GM21723 (cell line): ENCODE results near the gene RCSD1.

Source experiments
- ATAC-seq: cut with Tn5 transposase; IDR thresholded peaks from one replicate; pipeline ENCODE4 v1.9.1; 2021; ENCODE audit warnings: mild to moderate bottlenecking, moderate library complexity; ENCODE audit not compliant: unreplicated experiment

RCSD1 gene

DNA sequence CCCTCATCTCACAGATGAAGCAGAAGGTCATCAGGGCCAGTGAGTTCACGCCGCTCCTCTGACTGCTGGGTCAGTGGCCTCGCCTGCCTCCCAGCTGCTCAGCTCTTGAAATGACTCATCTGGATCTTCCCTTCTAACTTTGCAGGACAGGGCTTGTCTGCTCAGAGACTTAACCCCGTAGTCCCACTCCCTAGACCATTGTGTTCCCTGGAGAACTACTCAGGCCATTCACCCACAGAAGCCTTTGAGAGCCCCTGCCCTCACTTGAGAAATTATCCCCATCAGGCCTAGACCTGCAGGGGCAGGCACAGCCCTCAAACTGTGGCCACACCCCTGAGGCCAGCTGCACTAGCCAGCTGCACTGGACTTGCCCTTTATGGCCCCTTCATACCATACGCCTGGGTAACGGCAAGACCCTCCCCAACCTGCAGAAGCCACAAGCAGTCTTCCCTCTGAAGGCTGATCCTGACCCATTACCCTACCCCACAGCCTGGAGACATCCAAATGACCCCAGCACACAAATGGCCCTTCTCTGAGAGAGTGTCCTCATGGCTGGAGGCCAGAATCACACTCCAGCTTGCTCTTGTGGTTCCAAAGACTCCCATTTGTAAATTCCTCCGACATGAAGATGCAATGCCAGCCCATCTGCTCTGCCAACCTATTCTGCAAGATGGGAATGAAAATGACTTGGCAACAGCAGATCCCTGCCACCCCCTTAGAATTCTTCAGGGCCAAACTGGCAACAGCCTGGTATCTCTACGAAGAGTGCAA lies 33.2 kb downstream of the RCSD1 start:
- ATAC-seq = peak; percentile 58

DNA sequence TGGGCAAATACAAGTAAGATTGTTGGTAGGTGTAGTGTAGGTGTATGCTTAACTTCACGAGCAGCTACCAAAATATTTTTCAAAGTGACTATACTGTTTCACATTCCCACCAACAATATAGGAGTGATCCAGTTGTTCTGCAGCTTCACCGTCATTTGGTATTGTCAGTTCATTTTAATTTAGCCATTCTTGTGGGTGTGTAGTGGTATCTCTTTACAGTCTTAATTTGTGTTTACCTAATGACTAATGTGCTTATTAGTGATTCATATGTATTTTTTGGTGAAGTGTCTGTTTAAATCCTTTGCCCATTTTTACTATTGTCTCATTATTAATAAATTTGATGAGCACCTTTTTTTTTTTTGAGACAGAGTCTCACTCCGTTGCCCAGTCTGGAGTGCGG lies 35.4 kb downstream of the RCSD1 start:
- ATAC-seq = no peak

DNA sequence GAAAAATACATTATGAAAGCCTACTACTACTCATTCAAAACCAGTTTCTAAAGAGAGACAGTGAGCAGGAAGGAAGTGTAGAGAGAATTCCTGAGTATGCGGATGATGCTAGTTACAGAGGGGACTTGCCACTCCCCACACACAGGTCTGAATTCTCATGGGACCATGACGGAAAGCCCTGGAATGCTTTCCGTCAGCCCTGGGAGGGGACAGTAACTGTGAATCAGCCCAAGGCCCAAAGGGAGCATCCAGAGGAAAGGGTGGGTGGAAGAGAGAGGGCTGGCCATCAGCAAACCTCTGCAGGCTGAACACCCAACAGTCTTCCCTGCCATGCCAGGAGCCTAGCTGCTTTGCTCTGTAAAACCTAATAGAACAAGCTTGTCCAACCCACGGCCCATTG lies 36.4 kb downstream of the RCSD1 start:
- ATAC-seq = no peak

DNA sequence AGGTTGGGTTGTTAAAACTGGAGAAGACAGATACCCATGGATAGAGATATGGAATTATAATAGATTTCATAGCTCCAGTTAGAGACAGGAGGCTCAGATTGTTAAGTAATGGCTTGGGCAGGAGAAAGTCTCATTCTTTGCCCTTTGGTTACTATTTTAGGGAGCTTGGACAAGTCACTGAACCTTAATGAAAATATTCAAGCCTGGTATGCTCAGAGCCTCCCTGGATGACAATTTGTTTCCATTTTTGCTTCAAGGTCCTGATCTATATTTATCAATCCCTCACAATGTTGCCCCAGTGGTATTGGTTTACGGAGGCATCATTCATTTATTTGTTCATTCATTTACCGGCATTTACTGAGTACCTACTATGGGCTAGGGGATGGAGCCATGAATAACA lies 37.5 kb downstream of the RCSD1 start:
- no peak for ATAC-seq

DNA sequence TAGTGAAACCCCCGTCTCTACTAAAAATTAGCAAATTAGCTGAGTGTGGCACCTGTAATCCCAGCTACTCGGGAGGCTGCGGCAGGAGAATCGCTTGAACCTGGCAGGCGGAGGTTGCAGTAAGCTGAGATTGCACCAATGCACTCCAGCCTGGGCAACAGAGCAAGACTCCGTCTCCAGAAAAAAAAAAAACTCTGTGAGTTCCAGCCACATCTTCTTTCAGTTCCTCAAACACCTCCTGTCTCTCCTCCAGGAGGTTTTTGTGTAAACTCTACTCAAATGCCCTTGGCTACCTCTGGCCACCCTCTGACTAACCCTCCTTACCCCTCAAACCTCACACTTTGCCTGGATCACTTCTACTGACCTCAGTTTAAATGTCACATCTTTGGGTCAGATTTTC lies 38.1 kb downstream of the RCSD1 start:
- ATAC-seq = peak; percentile 77

DNA sequence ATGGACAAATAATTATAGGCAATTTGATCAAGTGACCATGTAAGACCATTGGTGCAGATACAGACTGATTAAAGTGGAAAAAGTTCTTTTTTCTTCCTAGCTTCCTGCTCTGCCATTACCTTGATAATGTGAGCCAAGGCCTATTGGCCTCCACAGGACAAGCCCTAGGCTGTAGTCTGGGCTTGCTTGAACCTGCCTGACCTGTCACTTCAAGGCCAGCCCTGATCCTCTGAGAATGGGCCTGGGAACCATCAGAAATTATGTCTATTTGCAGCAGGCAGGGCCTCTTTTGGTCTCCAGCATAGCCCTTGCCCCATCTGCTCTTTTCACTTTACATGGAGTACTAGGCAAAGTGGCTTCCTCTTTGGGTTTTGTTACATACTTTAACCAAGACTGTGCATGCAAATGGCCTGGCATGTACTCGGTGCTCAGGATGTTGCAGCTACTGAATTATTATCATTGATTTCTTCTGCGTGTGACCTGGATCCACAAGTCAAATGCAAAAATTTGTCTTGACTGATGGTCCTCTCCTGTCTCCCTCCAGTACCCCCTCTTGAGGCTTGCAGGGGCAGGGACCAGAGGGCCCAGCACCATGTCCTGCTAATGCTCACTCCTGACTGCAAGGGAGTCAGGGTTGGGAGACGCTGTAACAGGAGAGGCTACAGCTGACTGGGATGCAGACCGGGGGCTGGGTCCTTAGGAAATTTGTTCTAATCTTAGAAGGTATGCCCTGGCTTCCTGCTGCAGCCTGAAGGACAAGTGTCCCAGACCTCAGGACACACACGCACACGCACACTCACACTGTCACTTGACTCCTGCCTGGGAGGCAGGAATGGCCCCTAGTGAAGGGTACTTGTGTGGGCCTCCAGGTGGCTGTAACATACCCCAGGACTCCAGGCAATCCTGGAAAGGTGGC lies 39.4 kb downstream of the RCSD1 start:
- peak; percentile 49 for ATAC-seq

DNA sequence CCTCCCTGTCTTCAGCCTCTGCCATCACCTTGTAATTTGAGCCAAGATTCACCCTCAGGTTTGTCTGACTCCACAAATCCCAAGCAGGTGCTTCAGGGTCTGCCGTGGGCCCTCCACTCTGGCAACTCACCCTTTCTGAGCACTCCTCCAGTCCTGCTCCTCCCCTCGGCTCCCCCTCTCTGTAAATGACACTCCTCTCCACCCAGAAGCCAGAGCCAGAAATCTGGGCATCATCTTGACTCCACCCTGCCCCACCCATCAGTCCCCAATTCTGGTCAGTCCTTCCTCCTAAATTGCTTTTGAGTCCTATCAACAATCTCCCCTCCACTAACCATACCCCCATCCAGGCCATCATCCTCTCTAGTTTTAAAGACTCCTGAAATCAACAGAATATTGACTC lies 40.5 kb downstream of the RCSD1 start:
- no peak for ATAC-seq

DNA sequence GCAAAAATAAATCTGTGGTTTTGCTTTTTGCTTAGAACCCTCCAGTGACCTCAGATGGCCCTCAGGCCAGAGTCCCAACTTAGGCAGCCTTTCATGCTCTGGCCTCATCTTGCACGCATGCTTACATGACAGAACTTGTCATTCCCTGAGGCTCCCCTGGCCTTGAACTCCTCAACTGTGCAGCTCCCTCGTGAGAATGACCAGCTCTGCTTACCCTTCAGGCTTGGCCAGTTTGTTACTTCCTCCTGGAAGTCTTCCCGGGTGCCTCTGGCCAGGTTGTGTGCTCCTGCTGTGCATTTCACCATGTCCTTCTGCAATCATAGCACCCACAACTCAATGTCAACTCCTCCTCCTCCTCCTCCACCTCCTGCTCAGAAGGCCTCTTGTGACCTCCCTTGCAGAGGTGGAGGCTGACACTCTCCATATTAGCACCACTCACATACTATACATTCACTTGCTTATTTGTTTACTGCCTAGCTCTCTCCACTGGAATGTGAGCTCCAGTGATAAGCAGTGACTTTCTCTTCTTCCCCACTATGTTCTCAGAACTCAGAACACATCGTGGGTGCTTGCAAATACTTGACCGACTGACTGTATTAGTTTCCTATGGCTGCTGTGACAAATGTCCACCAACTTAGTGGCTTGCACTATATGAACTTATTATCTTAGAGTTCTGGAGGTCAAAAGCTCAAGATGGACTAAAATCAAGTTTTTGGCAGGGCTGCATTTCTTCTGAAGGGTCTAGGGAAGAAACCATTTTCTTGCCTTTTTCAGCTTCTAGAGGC lies 41.9 kb downstream of the RCSD1 start:
- no peak for ATAC-seq

DNA sequence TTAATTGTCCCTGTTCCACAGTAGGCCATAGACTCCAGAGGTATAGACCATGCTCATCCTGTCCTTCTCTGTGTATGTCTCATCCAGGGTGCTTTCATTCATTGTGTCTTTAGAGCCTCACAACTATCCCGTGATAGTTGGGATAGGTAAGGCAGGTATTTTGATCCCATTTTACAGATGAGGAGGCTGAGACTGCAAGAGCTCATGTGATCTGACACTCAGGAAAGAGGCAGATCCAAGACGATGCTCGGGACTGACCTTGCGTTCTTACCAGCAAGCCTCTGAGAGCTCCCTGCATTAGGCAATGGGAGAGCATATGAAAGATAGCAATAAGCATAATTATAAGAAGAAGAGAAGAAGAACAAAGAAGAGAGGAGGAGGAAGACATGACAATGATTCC lies 42.8 kb downstream of the RCSD1 start:
- ATAC-seq = no peak

DNA sequence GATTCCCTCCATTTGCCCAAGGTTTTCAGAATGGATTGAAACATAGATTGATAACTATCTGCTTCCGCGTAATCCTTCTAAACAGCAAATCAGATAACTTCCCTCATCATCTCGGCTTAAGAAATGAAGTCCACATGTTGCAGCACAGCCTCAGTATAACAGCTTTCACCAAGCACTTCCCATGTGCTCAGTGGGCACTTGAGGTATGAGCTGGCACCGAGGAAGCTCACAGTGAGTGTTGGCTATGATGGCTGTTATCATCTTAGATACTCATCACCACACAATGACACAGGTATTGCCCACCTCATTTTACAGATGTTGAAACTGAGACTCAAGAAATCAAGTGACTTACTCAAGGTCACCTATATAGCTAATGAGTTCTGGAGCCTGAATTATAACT lies 43.2 kb downstream of the RCSD1 start:
- ATAC-seq = no peak

DNA sequence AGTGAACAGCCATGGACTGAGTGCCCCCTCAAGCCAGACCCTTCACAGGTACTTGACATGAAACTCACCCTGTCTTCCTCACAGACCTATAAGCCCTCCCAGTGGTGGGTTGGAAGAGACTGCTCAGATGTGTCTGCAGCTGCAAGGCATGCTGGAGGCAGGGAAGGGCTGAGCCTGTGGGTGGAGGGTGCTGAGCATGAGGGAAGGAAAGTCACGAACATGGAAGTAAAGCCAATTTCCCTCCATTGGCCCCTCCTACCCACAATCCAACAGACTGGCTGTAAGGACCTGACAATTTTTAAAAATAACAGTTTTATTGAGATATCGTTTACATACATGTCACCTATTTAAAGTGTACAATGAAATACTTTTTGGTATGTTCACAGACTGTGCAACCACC lies 44.1 kb downstream of the RCSD1 start:
- ATAC-seq = no peak

DNA sequence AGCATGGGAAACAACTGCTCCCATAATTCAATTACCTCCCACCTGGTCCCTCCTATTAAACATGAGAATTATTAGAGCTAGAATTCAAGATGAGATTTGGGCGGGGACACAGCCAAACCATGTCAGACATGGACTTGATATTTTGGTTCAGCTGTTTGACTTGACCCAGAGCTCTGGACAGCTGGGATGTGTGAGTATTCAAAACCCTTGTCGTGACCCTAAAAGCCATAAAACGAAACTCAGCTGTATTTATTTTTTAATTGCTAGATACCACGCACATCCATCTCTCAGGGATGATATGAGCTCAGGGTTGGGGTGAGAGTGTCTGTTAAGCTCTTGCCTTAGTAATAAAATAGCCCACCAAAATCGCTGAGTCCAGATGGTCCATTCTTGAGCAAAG lies 45.4 kb downstream of the RCSD1 start:
- no peak for ATAC-seq

DNA sequence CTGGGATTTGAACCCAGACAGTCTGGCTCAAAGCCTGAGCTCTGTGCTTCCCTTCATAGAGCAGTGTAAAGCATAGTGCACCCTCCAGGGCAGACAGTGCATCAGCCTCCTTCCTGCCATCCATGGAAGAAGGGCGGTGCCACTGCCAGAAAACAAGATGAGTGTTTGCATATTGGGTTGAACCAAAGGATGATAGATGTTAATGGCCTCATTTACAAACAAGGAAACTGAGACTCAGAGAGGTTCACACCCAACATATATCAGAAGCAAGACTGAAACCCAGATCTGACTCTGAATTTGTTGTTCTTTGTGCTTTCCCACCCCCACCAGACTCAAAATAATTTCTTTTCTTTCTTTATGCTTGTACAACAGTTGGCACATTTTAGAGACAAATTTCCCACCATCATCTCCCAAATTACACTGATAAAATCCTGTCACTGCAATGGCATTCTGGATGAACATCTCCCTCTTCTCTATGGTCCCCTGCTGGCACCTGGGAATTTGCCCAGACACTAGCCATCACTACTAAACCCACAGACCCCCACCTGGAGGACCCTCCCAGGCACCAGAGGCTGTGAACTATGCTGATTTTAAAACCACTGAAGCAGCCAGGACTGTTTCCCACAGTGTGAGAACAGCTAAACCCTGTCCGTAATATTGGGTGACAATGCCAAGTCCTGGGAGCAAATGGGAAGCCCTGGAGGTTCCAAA lies 46.3 kb downstream of the RCSD1 start:
- ATAC-seq = peak; percentile 65

DNA sequence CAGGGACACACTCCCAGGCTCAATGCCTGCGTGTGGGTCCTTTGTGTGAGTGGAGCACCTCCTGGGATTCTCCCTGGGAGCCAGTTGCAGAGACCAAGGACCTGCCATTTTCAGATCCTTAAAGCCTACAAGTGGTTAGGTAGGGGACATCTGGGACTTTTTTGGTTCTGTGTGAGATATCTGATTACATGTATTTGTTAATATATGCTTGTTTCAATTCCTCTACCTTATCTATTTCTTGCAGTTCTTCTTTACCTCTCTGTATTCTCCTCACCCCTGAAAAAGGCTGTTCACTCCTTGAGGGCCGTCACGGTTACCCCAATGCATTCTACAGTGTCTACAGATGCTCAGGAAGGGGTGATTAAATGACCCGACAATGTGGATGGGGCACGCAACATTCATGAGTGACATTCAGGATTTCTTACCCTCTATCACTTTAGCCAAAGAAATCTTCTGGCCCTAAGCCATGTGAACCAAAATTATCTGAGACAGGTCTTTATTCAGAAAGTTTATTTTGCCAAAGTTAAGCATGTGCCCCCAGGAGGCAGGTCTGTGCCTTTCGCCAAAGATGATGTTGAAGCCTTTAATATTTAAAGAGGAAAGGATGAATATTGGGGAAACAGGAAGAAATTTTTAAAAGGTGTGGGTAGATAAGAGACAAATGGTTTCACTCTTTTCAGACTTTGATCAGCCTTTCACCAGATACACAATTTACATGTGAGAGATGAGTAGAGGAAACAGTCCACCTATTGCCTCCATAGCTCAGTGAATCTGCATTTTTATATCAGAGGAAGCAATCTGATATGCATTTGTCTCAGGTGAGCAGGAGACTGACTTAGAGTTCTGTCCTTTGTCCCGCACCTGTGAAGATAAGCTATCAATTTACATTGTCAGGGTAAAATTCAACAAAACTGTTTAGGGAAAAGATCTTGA lies 47.1 kb downstream of the RCSD1 start:
- ATAC-seq = peak; percentile 33

DNA sequence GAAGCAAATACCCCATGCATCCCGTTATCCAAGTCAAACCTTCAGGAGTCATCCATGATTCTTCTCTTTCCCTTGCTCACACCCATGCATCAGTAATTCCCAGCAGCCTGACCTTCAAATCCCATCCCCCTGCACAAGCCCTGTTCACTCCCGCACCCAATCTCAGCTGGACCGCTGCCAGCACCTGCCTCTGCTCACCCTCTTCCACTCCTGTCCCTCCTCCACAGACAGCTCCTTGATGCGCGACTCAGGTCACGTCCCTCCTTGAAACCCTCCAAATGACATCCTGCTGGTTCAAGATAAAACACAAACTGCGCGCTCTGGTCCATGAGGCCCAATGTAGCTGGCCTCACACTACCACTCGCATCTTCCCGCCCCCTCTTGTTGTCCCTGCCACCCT lies 48.4 kb downstream of the RCSD1 start:
- ATAC-seq = no peak

DNA sequence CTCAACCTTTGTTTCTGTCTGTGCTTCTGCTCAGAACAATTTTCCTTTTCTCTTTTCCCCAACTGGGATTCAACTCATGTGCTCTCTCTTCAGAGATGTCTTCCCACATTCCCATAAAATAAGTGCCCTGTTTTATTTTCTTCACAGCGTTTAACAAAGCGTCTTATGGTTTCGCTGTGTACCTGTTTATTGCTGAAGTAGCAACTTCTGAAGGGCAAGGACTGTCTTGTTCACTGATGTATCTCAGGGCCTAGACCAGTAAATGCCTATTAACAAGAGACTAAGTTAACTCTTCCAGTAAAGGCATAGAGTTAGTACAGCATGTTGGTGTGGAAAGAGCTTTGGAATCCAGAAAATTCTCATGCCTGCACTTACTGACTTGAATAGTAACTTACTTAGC lies 48.8 kb downstream of the RCSD1 start:
- ATAC-seq = no peak

DNA sequence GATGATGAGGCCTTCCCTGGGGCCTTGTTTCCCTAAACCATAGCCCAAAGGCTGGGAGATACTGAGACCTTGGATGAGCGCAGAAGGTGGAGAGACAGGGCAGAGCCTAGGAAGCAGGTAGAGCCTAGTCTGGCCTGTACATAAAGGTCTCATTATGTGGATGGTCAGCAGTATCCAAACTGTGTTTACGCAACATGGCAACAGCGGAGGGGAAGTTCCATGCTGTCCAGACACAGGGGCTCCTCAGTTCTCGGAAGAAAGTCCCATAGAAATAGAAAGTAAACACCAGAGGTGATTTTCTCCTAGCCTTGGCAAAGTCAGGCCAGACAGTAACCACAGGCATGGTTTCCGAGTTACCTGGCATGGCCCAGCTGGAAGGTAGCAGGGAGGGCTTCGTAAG lies 49.7 kb downstream of the RCSD1 start:
- no peak for ATAC-seq

DNA sequence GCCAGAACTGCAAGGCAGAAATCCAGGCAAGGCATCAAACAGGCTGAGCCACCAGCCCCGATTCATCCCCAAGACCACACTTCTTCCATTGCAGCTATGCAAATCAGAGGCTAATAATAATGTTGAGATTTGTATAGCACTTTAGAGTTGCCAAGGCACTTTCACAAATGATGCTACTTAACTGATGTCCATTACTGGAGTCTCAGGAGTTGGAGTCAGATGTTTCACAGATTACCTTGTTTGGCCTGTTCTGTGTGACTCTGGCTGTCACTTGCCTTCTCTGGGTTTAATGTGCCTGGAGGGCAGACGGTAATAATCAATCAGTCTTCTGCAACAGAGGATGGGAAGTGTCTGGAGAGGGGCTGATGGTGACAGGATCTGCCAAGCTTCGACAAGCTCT lies 51.0 kb downstream of the RCSD1 start:
- ATAC-seq = no peak

DNA sequence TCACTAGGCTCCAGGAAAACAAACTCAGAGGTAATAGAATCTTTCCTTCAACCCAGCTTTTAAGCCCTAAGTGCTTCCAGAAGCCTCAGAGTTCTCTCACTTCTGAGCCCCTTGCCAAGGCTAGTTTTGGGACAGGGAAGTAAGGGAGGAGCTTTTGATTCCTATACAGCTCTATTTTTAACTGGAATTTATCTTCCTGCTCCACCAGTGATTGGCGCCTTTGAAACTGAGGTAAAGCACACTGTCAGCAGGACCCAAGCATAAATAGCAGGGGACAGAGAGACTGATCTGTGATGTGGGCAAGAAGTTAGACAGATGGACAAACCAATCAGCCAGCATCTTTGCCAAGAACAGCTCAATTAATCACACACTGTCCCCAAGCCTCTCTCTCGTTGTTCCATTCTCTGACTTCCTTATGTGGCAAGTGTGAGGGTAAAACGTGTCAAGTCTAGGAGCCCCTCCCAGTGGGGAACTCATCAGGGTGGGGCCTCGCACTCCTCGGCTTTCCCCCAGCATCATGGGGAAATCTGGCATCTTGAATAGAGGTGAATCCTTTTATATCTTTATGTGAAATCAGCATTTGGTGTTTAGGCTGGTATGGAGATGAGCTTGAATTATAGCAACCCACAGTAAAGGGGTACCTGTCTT lies 51.5 kb downstream of the RCSD1 start:
- no peak for ATAC-seq
